KOPT-K1 (cell line): ENCODE data around the gene HEATR5A.
"Not testable (repeated sequence)": the region's sequence is repeated elsewhere in the genome, so short reads cannot be mapped to it uniquely, and the experiment has no call there.

Experiments used
- H3K27ac ChIP-seq: fragments of 200-600 bp; sonication (generic); 2 replicates; pipeline ENCODE4 v1.5.1; 2016; ENCODE audit warnings: antibody characterized with exemption, mild to moderate bottlenecking, low read depth, low read length; ENCODE audit not compliant: poor library complexity, severe bottlenecking
- H3K36me3 ChIP-seq: fragments of 200-600 bp; sonication (generic); 2 replicates; pipeline ENCODE4 v1.5.1; 2017; ENCODE audit warnings: antibody characterized with exemption, mild to moderate bottlenecking, low read length, moderate library complexity; ENCODE audit not compliant: insufficient read depth
- H3K9me3 ChIP-seq: fragments of 200-600 bp; sonication (generic); 2 replicates; pipeline ENCODE4 v1.5.1; 2017; ENCODE audit warnings: antibody characterized with exemption, low read length, mild to moderate bottlenecking; ENCODE audit not compliant: insufficient read depth, poor library complexity, severe bottlenecking

Gene HEATR5A

GRCh38 chr14:31340297-31341063, 79.9 kb downstream of the HEATR5A start:
- H3K9me3 ChIP-seq: no peaks in the 10 kb centered on the region
- H3K36me3 ChIP-seq: no peaks in the 10 kb centered on the region
- no peak overlapping the region for H3K27ac ChIP-seq

GRCh38 chr14:31339743-31340142, 80.6 kb downstream of the HEATR5A start:
- Histone ChIP-seq H3K36me3 (no peaks in the 10 kb centered on the region), H3K27ac (no peak overlapping the region), H3K9me3 (no peaks in the 10 kb centered on the region)

- no peaks in the 10 kb centered on the region for H3K36me3 ChIP-seq
- no peak overlapping the region for H3K27ac ChIP-seq
- no peaks in the 10 kb centered on the region for H3K9me3 ChIP-seq
Observed at GRCh38 chr14:31337331-31337730, 83.0 kb downstream of the HEATR5A start.

GRCh38 chr14:31336646-31337045, 83.7 kb downstream of the HEATR5A start:
- Histone ChIP-seq H3K27ac (no peak overlapping the region), H3K9me3 (peaks cover 3% of the 10 kb centered on the region), H3K36me3 (no peaks in the 10 kb centered on the region)

- not testable (repeated sequence) for H3K36me3 ChIP-seq, H3K27ac ChIP-seq
- H3K9me3 ChIP-seq: peaks cover 29% of the 10 kb centered on the region
Observed at GRCh38 chr14:31331395-31331794, 89.0 kb downstream of the HEATR5A start.

- H3K36me3 ChIP-seq, H3K27ac ChIP-seq: not testable (repeated sequence)
- H3K9me3 ChIP-seq: peaks cover 29% of the 10 kb centered on the region
Observed at GRCh38 chr14:31329876-31330521, 90.4 kb downstream of the HEATR5A start.

- no peaks in the 10 kb centered on the region for H3K36me3 ChIP-seq
- H3K27ac ChIP-seq: no peak overlapping the region
- H3K9me3 ChIP-seq: peaks cover 21% of the 10 kb centered on the region
Observed at GRCh38 chr14:31326111-31326510, 94.2 kb downstream of the HEATR5A start.

GRCh38 chr14:31323419-31323818, 96.9 kb downstream of the HEATR5A start:
- Histone ChIP-seq H3K27ac (no peak overlapping the region), H3K9me3 (no peaks in the 10 kb centered on the region), H3K36me3 (no peaks in the 10 kb centered on the region)

GRCh38 chr14:31320922-31321766, 99.2 kb downstream of the HEATR5A start:
- Histone ChIP-seq H3K9me3 (no peaks in the 10 kb centered on the region), H3K36me3 (no peaks in the 10 kb centered on the region), H3K27ac (no peak overlapping the region)

GRCh38 chr14:31320216-31320615, 100.1 kb downstream of the HEATR5A start:
- Histone ChIP-seq H3K27ac (no peak overlapping the region), H3K9me3 (no peaks in the 10 kb centered on the region), H3K36me3 (no peaks in the 10 kb centered on the region)

GRCh38 chr14:31319701-31320100, 100.6 kb downstream of the HEATR5A start:
- no peaks in the 10 kb centered on the region for H3K36me3 ChIP-seq
- no peaks in the 10 kb centered on the region for H3K9me3 ChIP-seq
- no peak overlapping the region for H3K27ac ChIP-seq

- no peak overlapping the region for H3K27ac ChIP-seq
- no peaks in the 10 kb centered on the region for H3K9me3 ChIP-seq
- H3K36me3 ChIP-seq: no peaks in the 10 kb centered on the region
Observed at GRCh38 chr14:31312934-31313333, 107.4 kb downstream of the HEATR5A start.

GRCh38 chr14:31312370-31312769, 108.0 kb downstream of the HEATR5A start:
- not testable (repeated sequence) for H3K27ac ChIP-seq, H3K36me3 ChIP-seq, H3K9me3 ChIP-seq

GRCh38 chr14:31307618-31308017, 112.7 kb downstream of the HEATR5A start:
- H3K27ac ChIP-seq: no peak overlapping the region
- no peaks in the 10 kb centered on the region for H3K9me3 ChIP-seq
- no peaks in the 10 kb centered on the region for H3K36me3 ChIP-seq

- Histone ChIP-seq H3K36me3 (no peaks in the 10 kb centered on the region), H3K27ac (no peak overlapping the region), H3K9me3 (no peaks in the 10 kb centered on the region)
Observed at GRCh38 chr14:31307198-31307597, 113.2 kb downstream of the HEATR5A start.
